Small intestine (tissue), 7 donors: ENCODE data around the gene CALHM3. TPM values are rescaled to one million over a fixed set of nuclear protein-coding genes. Genes with fewer than 3 reads are reported as not detected.
A peak's percentile ranks its signal among the peaks of the same experiment; 100 is the strongest.

Experiments
- DNase-seq, 2 donors: peaks; one replicate each; pipeline versions ENCODE4 v3.0.0 to v3.0.0-alpha.2; 2013
- FAIRE-seq: peaks from 2 replicates; lab custom pipeline; 2012; peaks lifted over from hg19 to GRCh38; lab: Jason Lieb, UNC
- H3K27ac ChIP-seq, 3 donors: one replicate each; pipeline ENCODE4 v1.5.1; 2013; ENCODE audit warnings: low read length in 2 of 3, mild to moderate bottlenecking in 2 of 3, control low read depth in 1 of 3, inconsistent platforms in 1 of 3, low read depth in 1 of 3, moderate library complexity in 1 of 3
- H3K27me3 ChIP-seq, 3 donors: one replicate each; pipeline ENCODE4 v1.6.1; 2013; ENCODE audit warnings: low read length in 3 of 3, inconsistent platforms in 1 of 3; ENCODE audit not compliant: control insufficient read depth in 3 of 3, insufficient read depth in 3 of 3
- H3K36me3 ChIP-seq, 3 donors: one replicate each; pipeline ENCODE4 v1.6.1; 2013; ENCODE audit warnings: low read length in 3 of 3, inconsistent platforms in 1 of 3, low read depth in 1 of 3, mild to moderate bottlenecking in 1 of 3, moderate library complexity in 1 of 3; ENCODE audit not compliant: control insufficient read depth in 3 of 3, insufficient read depth in 2 of 3
- H3K4me1 ChIP-seq, 3 donors: one replicate each; pipeline ENCODE4 v1.6.1; 2013; ENCODE audit warnings: low read length in 2 of 3, inconsistent platforms in 1 of 3, low read depth in 1 of 3, mild to moderate bottlenecking in 1 of 3, moderate library complexity in 1 of 3; ENCODE audit not compliant: control insufficient read depth in 3 of 3, insufficient read depth in 2 of 3
- H3K4me3 ChIP-seq, 3 donors: one replicate each; pipeline ENCODE4 v1.5.1; 2013; ENCODE audit warnings: low read length in 3 of 3, control low read depth in 1 of 3, inconsistent platforms in 1 of 3, low read depth in 1 of 3, mild to moderate bottlenecking in 1 of 3, moderate library complexity in 1 of 3
- H3K9me3 ChIP-seq, 2 donors: one replicate each; pipeline ENCODE4 v1.6.1; 2013; ENCODE audit warnings: low read depth in 1 of 2, low read length in 1 of 2; ENCODE audit not compliant: control insufficient read depth in 2 of 2, insufficient read depth in 1 of 2
- WGBS, 3 donors: extraction: QIAGEN DNeasy Blood & Tissue Kit; methylation state at CpG; one replicate each; pipeline ENCODE4 v1.1.7; 2013; 5-methylcytosine and 5-hydroxymethylcytosine counted together
- polyA plus RNA-seq, 4 donors: library from polyadenylated mRNA; stranded (reverse) in 3 of 4; unstranded in 1 of 4; fragments of 200-250 nt in 3 of 4; fragments of 120-200 nt in 1 of 4; gene quantifications; one replicate each; pipeline versions ENCODE4 v1.2.1 to v1.2.3, GENCODE V29; 2013
- donor health status: healthy with polysubstance abuse.
- donor health status: control.
- donor health status: control.
- donor health status: Bipolar disorder and iron deficiency.
- donor health status: healthy.

CALHM3 gene
- polyA plus RNA-seq, 4 donors, result 0.13 TPM; not detected in 3

DNA sequence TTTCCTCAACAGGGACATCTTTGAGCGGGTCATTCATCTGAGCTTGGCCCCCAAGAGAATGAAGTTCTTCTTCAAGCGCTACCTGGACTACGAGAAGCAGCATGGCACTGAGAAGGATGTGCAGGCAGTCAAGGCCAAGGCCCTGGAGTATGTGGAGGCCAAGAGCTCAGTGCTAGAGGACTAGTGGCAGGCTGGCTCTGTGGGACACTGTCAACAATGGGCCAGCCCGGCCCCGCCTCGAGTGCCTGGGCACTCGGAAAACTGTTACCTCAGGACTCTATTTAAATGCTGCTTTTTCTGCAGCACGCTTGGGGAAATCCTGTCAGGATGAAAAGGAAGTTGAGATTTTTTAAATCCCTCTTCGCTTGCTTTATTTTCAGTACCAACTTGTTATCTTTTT lies 33.7 kb downstream of the CALHM3 start:
- Histone ChIP-seq H3K4me1 (no peaks in the 10 kb centered on the region), H3K27ac (peak overlapping the region in 1 of 3 donors; percentile 77), H3K27me3 (no peaks in the 10 kb centered on the region), H3K36me3 (peaks cover 18 to 91% (median 29%) of the 10 kb centered on the region in 3 donors), H3K4me3 (no peak overlapping the region), H3K9me3 (no peaks in the 10 kb centered on the region)
- 81 to 94% (median 91%) methylated on average over 9 of the region's 9 CpGs for WGBS, 3 donors
- DNase-seq (no peak), FAIRE-seq (no peak)

GRCh38 chr10:103444478-103444877 lies 34.6 kb downstream of the CALHM3 start:
- DNase-seq (no peak), FAIRE-seq (no peak)
- H3K4me3 ChIP-seq, result no peak overlapping the region
- WGBS, 3 donors, result 82 to 87% (median 85%) methylated on average over 10 of the region's 10 CpGs
- no peaks in the 10 kb centered on the region for H3K27me3 ChIP-seq
- H3K36me3 ChIP-seq, result peaks cover 18 to 92% (median 30%) of the 10 kb centered on the region in 3 donors
- H3K9me3 ChIP-seq, result no peaks in the 10 kb centered on the region
- peak overlapping the region in 1 of 3 donors; percentile 4 for H3K27ac ChIP-seq
- H3K4me1 ChIP-seq, result no peaks in the 10 kb centered on the region

DNA sequence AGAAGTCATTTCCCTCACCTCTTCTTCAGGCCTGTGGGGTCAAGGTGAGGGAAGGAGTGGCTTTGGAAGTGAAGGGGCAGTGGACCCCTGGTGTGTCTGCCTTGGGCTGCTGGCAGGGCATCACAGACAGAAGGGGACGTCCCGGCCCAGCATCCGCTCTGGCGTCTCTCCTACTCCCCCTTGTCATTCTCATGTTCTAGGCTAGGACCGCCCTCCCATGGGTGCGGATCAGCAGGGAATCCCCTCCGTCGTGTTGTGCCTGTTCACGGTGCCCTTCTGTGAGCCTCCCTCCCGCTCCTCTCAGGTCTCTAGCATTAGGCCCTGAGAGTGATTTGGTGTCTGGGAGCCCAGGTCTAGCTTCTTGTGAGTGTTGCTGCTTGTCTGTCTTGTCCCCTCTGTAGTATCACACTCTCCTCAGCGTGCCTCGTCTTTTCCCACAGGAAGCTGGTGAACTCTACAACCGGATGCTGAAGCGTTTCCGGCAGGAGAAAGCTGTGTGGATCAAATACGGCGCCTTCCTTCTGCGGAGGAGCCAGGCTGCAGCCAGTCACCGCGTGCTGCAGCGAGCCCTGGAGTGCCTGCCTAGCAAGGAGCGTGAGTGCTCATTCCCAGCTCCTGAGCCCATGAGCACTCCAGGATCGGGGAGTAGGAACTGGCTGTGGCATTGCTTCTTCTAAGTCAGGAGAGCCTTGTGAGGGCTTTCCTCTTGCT lies 35.4 kb downstream of the CALHM3 start:
- no peak for DNase-seq
- Histone ChIP-seq H3K9me3 (no peaks in the 10 kb centered on the region), H3K4me3 (no peak overlapping the region), H3K4me1 (no peaks in the 10 kb centered on the region), H3K36me3 (peaks cover 21 to 90% (median 30%) of the 10 kb centered on the region in 3 donors), H3K27me3 (no peaks in the 10 kb centered on the region), H3K27ac (no peak overlapping the region)
- 88 to 95% (median 93%) methylated on average over 23 of the region's 23 CpGs for WGBS, 3 donors
- no peak for FAIRE-seq

GRCh38 chr10:103442031-103442461 lies 37.0 kb downstream of the CALHM3 start:
- DNase-seq, result no peak
- Histone ChIP-seq H3K9me3 (no peaks in the 10 kb centered on the region), H3K4me3 (no peak overlapping the region), H3K4me1 (no peaks in the 10 kb centered on the region), H3K36me3 (peaks cover 30 to 96% (median 32%) of the 10 kb centered on the region in 3 donors), H3K27ac (no peak overlapping the region), H3K27me3 (no peaks in the 10 kb centered on the region)
- FAIRE-seq, result no peak
- WGBS, 3 donors, result 83 to 91% (median 85%) methylated on average over 13 of the region's 13 CpGs

GRCh38 chr10:103441611-103442010 lies 37.4 kb downstream of the CALHM3 start:
- H3K4me3 ChIP-seq, result no peak overlapping the region
- DNase-seq, result no peak
- H3K27ac ChIP-seq, result no peak overlapping the region
- H3K36me3 ChIP-seq, result peaks cover 28 to 96% (median 32%) of the 10 kb centered on the region in 3 donors
- WGBS, 3 donors, result 83 to 85% (median 83%) methylated on average over 8 of the region's 8 CpGs
- no peaks in the 10 kb centered on the region for H3K4me1 ChIP-seq
- no peaks in the 10 kb centered on the region for H3K27me3 ChIP-seq
- H3K9me3 ChIP-seq, result no peaks in the 10 kb centered on the region
- no peak for FAIRE-seq

- Histone ChIP-seq H3K4me1 (no peaks in the 10 kb centered on the region), H3K27ac (no peak overlapping the region), H3K9me3 (no peaks in the 10 kb centered on the region), H3K4me3 (no peak overlapping the region), H3K36me3 (peaks cover 25 to 96% (median 32%) of the 10 kb centered on the region in 3 donors), H3K27me3 (no peaks in the 10 kb centered on the region)
- FAIRE-seq, result no peak
- no peak for DNase-seq
- 95 to 97% (median 96%) methylated on average over 8 of the region's 8 CpGs for WGBS, 3 donors
These were observed 37.8 kb downstream of the CALHM3 start for GRCh38 chr10:103441206-103441605.

DNA sequence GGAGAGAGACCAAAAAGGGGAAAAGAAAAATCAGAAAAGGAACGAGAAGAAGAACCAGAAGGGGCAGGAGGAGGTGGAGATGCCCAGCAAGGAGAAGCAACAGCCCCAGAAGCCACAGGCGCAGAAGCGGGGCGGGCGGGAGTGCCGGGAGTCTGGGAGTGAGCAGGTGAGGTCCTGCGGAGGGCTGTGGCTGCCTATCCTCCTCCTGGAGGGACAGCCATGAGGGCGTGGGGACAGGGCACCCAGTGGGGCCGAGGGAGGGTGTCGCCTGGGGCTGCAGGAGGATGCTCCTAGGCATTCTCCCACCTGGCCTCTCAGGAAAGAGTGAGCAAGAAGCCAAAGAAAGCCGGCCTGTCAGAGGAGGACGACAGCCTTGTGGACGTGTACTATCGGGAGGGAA lies 38.6 kb downstream of the CALHM3 start:
- H3K9me3 ChIP-seq, result no peaks in the 10 kb centered on the region
- DNase-seq (no peak), FAIRE-seq (no peak)
- no peak overlapping the region for H3K4me3 ChIP-seq
- H3K36me3 ChIP-seq, result peaks cover 23 to 96% (median 32%) of the 10 kb centered on the region in 3 donors
- H3K27me3 ChIP-seq, result no peaks in the 10 kb centered on the region
- H3K27ac ChIP-seq, result no peak overlapping the region
- no peaks in the 10 kb centered on the region for H3K4me1 ChIP-seq
- WGBS, 3 donors, result 94 to 96% (median 95%) methylated on average over 14 of the region's 14 CpGs

DNA sequence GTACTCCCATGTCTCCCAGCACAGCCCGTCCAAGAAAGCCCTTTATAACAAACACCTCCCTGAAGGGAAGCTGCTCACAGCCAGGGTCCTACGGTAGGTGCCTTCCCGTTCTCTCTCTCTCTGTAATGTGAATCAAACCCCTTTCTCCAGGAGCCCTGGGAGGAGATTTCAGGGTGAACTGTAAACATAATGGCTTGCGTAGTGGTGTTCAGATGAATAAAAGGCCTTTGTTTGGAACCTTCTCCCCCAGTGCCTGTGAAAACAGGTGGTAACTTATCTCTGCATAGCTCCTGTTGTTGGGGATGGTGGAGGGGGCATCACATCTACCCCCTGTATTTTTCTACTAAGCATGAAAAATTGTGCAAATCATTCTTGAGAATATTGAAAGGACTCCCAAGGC lies 39.3 kb downstream of the CALHM3 start:
- Histone ChIP-seq H3K27ac (no peak overlapping the region), H3K4me3 (no peak overlapping the region), H3K36me3 (peaks cover 19 to 93% (median 29%) of the 10 kb centered on the region in 3 donors), H3K9me3 (no peaks in the 10 kb centered on the region), H3K4me1 (no peaks in the 10 kb centered on the region), H3K27me3 (no peaks in the 10 kb centered on the region)
- FAIRE-seq (no peak), DNase-seq (no peak)
- WGBS, 3 donors, result 84 to 90% (median 87%) methylated on average over 4 of the region's 4 CpGs
